Upper lobe of left lung (tissue), 4 donors: Measurements from ENCODE around the gene LTBP4.

ENCODE experiments used
- EP300 ChIP-seq, 4 donors: sonication (generic); formaldehyde crosslinking; IDR thresholded peaks; one replicate each; pipeline ENCODE4 v1.5.1; 2017; ENCODE audit warnings: antibody characterized with exemption in 4 of 4, control low read depth in 2 of 4
- POLR2A ChIP-seq, 4 donors: fragments of 450-650 bp; IDR thresholded peaks; one replicate each; pipeline ENCODE4 v1.5.1; 2016 to 2017; ENCODE audit warnings: antibody characterized with exemption in 4 of 4, mild to moderate bottlenecking in 2 of 4
- POLR2AphosphoS5 ChIP-seq, 2 donors: sonication (generic); formaldehyde crosslinking; IDR thresholded peaks; one replicate each; pipeline ENCODE4 v1.5.1; 2017; ENCODE audit warnings: antibody characterized with exemption in 2 of 2
- TF ChIP-seq, protein P1 (sequence below), 6 experiments: fragments of 450-650 bp in 4 of 6; fragments of 200-600 bp in 2 of 6; sonication (generic) in 2 of 6; IDR thresholded peaks; one replicate each; pipeline ENCODE4 v1.5.1; 2016 to 2019; ENCODE audit warnings: antibody characterized with exemption in 6 of 6

DNA sequence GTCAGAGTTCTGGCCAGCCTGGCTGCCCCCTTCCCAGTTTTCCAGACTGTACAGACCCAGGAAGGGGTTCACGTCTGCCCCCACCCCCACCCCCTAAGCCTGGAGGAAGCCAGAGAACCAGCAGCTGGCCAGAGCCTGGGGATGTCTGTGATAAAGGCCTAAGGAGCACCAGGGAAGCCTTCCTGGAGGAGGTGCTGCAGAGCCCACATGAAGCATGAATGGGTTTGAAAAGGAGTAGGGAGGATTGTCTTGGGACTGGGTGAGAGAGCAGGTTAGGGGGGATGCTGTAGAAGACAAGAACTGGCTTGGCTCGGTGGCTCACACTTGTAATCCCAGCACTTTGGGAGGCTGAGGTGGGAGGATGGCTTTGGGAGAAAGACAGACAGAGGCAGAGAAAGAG is 18.7 kb upstream of the LTBP4 start:
- no peak for TF ChIP-seq EP300 (IDR thresholded peaks at IDR 0.05)
- TF ChIP-seq, protein P1, sequence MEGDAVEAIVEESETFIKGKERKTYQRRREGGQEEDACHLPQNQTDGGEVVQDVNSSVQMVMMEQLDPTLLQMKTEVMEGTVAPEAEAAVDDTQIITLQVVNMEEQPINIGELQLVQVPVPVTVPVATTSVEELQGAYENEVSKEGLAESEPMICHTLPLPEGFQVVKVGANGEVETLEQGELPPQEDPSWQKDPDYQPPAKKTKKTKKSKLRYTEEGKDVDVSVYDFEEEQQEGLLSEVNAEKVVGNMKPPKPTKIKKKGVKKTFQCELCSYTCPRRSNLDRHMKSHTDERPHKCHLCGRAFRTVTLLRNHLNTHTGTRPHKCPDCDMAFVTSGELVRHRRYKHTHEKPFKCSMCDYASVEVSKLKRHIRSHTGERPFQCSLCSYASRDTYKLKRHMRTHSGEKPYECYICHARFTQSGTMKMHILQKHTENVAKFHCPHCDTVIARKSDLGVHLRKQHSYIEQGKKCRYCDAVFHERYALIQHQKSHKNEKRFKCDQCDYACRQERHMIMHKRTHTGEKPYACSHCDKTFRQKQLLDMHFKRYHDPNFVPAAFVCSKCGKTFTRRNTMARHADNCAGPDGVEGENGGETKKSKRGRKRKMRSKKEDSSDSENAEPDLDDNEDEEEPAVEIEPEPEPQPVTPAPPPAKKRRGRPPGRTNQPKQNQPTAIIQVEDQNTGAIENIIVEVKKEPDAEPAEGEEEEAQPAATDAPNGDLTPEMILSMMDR (IDR thresholded peaks at IDR 0.05): no peak
- TF ChIP-seq POLR2AphosphoS5 (IDR thresholded peaks at IDR 0.05): no peak
- no peak for TF ChIP-seq POLR2A (IDR thresholded peaks at IDR 0.05)
